Activated CD8-positive, alpha-beta T cell treated with anti-CD3 and anti-CD28 coated beads for 36 hours (primary cell): ENCODE results near the gene RANBP10. TPM values are rescaled to one million over a fixed set of nuclear protein-coding genes. Genes with fewer than 3 reads are reported as not detected.
"Not testable (repeated sequence)": the region's sequence is repeated elsewhere in the genome, so short reads cannot be mapped to it uniquely, and the experiment has no call there.

Source experiments
- ATAC-seq: fragments of 200-7000 bp; cut with Tn5 transposase; one replicate; pipeline ENCODE4 v1.10.0; 2021; ENCODE audit warnings: mild to moderate bottlenecking, moderate library complexity
- CTCF ChIA-PET: fragments of 350-600 bp; sonication (Branson Sonifier 250); formaldehyde crosslinking; loops from one replicate; lab custom pipeline; 2021; ENCODE audit warnings: antibody characterized with exemption; lab: Charles Lee
- POLR2A ChIA-PET: fragments of 350-600 bp; sonication (Branson Sonifier 250); formaldehyde crosslinking; loops from one replicate; lab custom pipeline; 2021; ENCODE audit warnings: antibody characterized with exemption; lab: Charles Lee
- DNase-seq: peaks from one replicate; pipeline ENCODE4 v3.0.0-alpha.2; 2020
- H3K27ac Mint-ChIP-seq: one replicate; pipeline ENCODE4 v1.8.0; 2021; ENCODE audit warnings: mild to moderate bottlenecking, mixed read lengths
- H3K27me3 Mint-ChIP-seq: one replicate; pipeline ENCODE4 v1.8.0; 2021; ENCODE audit warnings: mixed read lengths
- H3K36me3 Mint-ChIP-seq: one replicate; pipeline ENCODE4 v1.8.0; 2021; ENCODE audit warnings: low read depth, mixed read lengths
- H3K4me1 Mint-ChIP-seq: one replicate; pipeline ENCODE4 v1.8.0; 2021; ENCODE audit warnings: low read depth, mixed read lengths
- H3K4me3 Mint-ChIP-seq: one replicate; pipeline ENCODE4 v1.8.0; 2021; ENCODE audit warnings: mild to moderate bottlenecking, moderate library complexity, mixed read lengths
- H3K9me3 Mint-ChIP-seq: one replicate; pipeline ENCODE4 v1.8.0; 2021; ENCODE audit warnings: mixed read lengths
- CTCF ChIP-seq: fragments of 200-600 bp; IDR thresholded peaks from one replicate; pipeline ENCODE4 v1.8.0; 2022; ENCODE audit warnings: antibody characterized with exemption, mild to moderate bottlenecking
- intact Hi-C: fragments of 100-400 bp; cut with micrococcal nuclease; formaldehyde crosslinking; loops from one replicate; pipeline ENCODE4 v1.10.0; 2022
- total RNA-seq, 2 experiments: library from RNA; stranded (reverse); gene quantifications; one replicate each; pipeline ENCODE4 v1.2.3, GENCODE V29; 2021

RANBP10 gene
- total RNA-seq, 2 experiments from 2014 or later = 15.9 to 18.9 TPM

GRCh38 chr16:67760956-67761230 is 45.5 kb downstream of the RANBP10 start:
- no peak for ATAC-seq
- no peak for DNase-seq
- peaks cover 1% of the 10 kb centered on the region for H3K36me3 Mint-ChIP-seq
- no peak overlapping the region for H3K27ac Mint-ChIP-seq
- no peak overlapping the region for H3K4me3 Mint-ChIP-seq
- TF ChIP-seq CTCF = no peak
- no peaks in the 10 kb centered on the region for H3K27me3 Mint-ChIP-seq
- ChIA-PET POLR2A (no interaction called here), CTCF (interaction anchor here (1.1 kb wide), 1 partner anchor 88 kb away, joined by 3 read pairs; no protein-coding TSS in a partner anchor)
- intact Hi-C loops = no loop called here
- H3K9me3 Mint-ChIP-seq = no peaks in the 10 kb centered on the region
- peaks cover 9% of the 10 kb centered on the region for H3K4me1 Mint-ChIP-seq

- DNase-seq (no peak), ATAC-seq (no peak)
- intact Hi-C loops = no loop called here
- no peaks in the 10 kb centered on the region for H3K27me3 Mint-ChIP-seq
- ChIA-PET POLR2A (no interaction called here), CTCF (no interaction called here)
- H3K36me3 Mint-ChIP-seq = peaks cover 1% of the 10 kb centered on the region
- no peak for TF ChIP-seq CTCF
- H3K4me1 Mint-ChIP-seq = peaks cover 9% of the 10 kb centered on the region
- H3K27ac Mint-ChIP-seq = no peak overlapping the region
- no peaks in the 10 kb centered on the region for H3K9me3 Mint-ChIP-seq
- no peak overlapping the region for H3K4me3 Mint-ChIP-seq
These were observed 46.0 kb downstream of the RANBP10 start for GRCh38 chr16:67760206-67760955.

DNA sequence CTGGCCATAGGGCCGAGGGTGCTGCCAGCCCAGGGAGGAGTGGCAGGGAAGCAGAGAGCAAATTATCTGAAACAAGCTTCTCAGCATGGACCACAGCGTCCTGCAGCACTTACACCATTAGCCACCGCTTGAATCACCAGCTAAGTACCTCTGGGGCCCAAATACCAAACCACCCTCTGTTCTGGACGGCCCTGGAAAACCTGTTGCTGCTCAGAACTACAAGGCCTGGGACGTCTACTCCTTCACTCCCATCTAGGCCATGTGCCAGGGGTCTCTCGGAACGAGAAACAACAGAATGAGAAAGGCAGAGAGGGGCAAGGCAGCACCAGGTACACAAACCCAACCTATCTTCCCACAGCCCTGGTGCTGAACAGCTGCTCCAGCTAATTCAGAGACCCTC is 47.4 kb downstream of the RANBP10 start:
- Mint-ChIP-seq H3K9me3 (no peaks in the 10 kb centered on the region), H3K4me3 (no peak overlapping the region), H3K4me1 (peaks cover 9% of the 10 kb centered on the region), H3K27me3 (no peaks in the 10 kb centered on the region), H3K36me3 (peaks cover 1% of the 10 kb centered on the region), H3K27ac (no peak overlapping the region)
- CTCF ChIA-PET = interaction anchor here (2.3 kb wide), 1 partner anchor 58 kb away, joined by 8 read pairs; no protein-coding TSS in a partner anchor
- POLR2A ChIA-PET = no interaction called here
- DNase-seq (no peak), ATAC-seq (no peak)
- intact Hi-C loops = no loop called here
- TF ChIP-seq CTCF = no peak

GRCh38 chr16:67758006-67758405 is 48.4 kb downstream of the RANBP10 start:
- no peaks in the 10 kb centered on the region for H3K9me3 Mint-ChIP-seq
- intact Hi-C loops = no loop called here
- ChIA-PET POLR2A (interaction anchor here (1.0 kb wide), 1 partner anchor 176 kb away, joined by 3 read pairs; no protein-coding TSS in a partner anchor), CTCF (interaction anchor here (1.3 to 2.3 kb wide), 2 partner anchors 59 to 88 kb away, joined by 4 to 8 read pairs; no protein-coding TSS in a partner anchor)
- TF ChIP-seq CTCF = no peak
- H3K27ac Mint-ChIP-seq = no peak overlapping the region
- ATAC-seq = no peak
- H3K27me3 Mint-ChIP-seq = no peaks in the 10 kb centered on the region
- H3K36me3 Mint-ChIP-seq = peaks cover 4% of the 10 kb centered on the region
- peaks cover 9% of the 10 kb centered on the region for H3K4me1 Mint-ChIP-seq
- H3K4me3 Mint-ChIP-seq = no peak overlapping the region
- no peak for DNase-seq

GRCh38 chr16:67752641-67753040 is 53.7 kb downstream of the RANBP10 start:
- no peak overlapping the region for H3K27ac Mint-ChIP-seq
- CTCF ChIA-PET = interaction anchor here (1.3 kb wide), 1 partner anchor 64 kb away, joined by 6 read pairs; no protein-coding TSS in a partner anchor

GRCh38 chr16:67751331-67751730 is 55.0 kb downstream of the RANBP10 start:
- POLR2A ChIA-PET, H3K9me3 Mint-ChIP-seq, H3K36me3 Mint-ChIP-seq, H3K4me3 Mint-ChIP-seq, ATAC-seq, H3K27ac Mint-ChIP-seq, H3K4me1 Mint-ChIP-seq, intact Hi-C loops, H3K27me3 Mint-ChIP-seq, DNase-seq: not testable (repeated sequence)
- CTCF ChIA-PET = interaction anchor here (0.7 kb wide), 1 partner anchor 61 kb away, joined by 3 read pairs; no protein-coding TSS in a partner anchor

More at GRCh38 chr16:67752641-67753040, 53.7 kb downstream of the RANBP10 start:
- TF ChIP-seq CTCF = no peak
- DNase-seq = no peak
- Mint-ChIP-seq H3K4me1 (no peaks in the 10 kb centered on the region), H3K36me3 (peaks cover 3% of the 10 kb centered on the region), H3K4me3 (no peak overlapping the region), H3K27me3 (no peaks in the 10 kb centered on the region), H3K9me3 (no peaks in the 10 kb centered on the region)
- intact Hi-C loops = no loop called here
- POLR2A ChIA-PET = no interaction called here
- ATAC-seq = no peak
